B cell (primary cell): ENCODE measurements around the gene CPB2. TPM values are rescaled to one million over a fixed set of nuclear protein-coding genes. Genes with fewer than 3 reads are reported as not detected.

ENCODE experiments used
- ATAC-seq: fragments of 200-7000 bp; cut with Tn5 transposase; one replicate; pipeline ENCODE4 v1.10.0; 2021; ENCODE audit warnings: low read depth, mild to moderate bottlenecking, moderate number of reproducible peaks, moderate library complexity
- CTCF ChIA-PET: fragments of 350-600 bp; sonication (Branson Sonifier 250); formaldehyde crosslinking; loops from one replicate; lab custom pipeline; 2021; ENCODE audit warnings: antibody characterized with exemption, inconsistent platforms; lab: Charles Lee
- POLR2A ChIA-PET: fragments of 350-600 bp; sonication (Branson Sonifier 250); formaldehyde crosslinking; loops from one replicate; lab custom pipeline; 2021; ENCODE audit warnings: antibody characterized with exemption; lab: Charles Lee
- DNase-seq: peaks from one replicate; pipeline ENCODE4 v3.0.0; 2013
- H2AFZ ChIP-seq: 2 replicates; pipeline ENCODE4 v1.6.1; 2012; ENCODE audit warnings: mild to moderate bottlenecking, low read depth, low read length; ENCODE audit not compliant: insufficient read depth, poor library complexity, severe bottlenecking
- H3K27ac ChIP-seq, 2 donors: 1 replicate in 1 of 2; 2 replicates in 1 of 2; pipeline ENCODE4 v1.5.1; 2012 to 2013; ENCODE audit warnings: low read length in 2 of 2, mild to moderate bottlenecking in 2 of 2, moderate library complexity in 1 of 2
- H3K27me3 ChIP-seq, 4 experiments: fragments of 200-600 bp in 1 of 4; sonication (generic) in 1 of 4; replicated peaks in 1 of 4; 1 replicate in 2 of 4; 2 replicates in 2 of 4; pipeline versions ENCODE4 v1.6.1 to v1.7.0; 2013 to 2016; ENCODE audit warnings: low read length in 3 of 4, mild to moderate bottlenecking in 2 of 4, mixed read lengths in 1 of 4, moderate library complexity in 1 of 4; ENCODE audit not compliant: insufficient read depth in 4 of 4, control insufficient read depth in 3 of 4; ENCODE audit errors: control extremely low read depth in 1 of 4
- H3K36me3 ChIP-seq, 2 experiments: replicated peaks in 1 of 2; 1 replicate in 1 of 2; 2 replicates in 1 of 2; pipeline versions ENCODE4 v1.6.1 to v1.7.1; 2013; ENCODE audit warnings: low read length in 1 of 2; ENCODE audit not compliant: insufficient read depth in 2 of 2, control insufficient read depth in 1 of 2; ENCODE audit errors: control extremely low read depth in 1 of 2, extremely low read depth in 1 of 2
- H3K4me1 ChIP-seq, 2 donors: fragments of 200-600 bp in 1 of 2; sonication (generic) in 1 of 2; 1 replicate in 1 of 2; 2 replicates in 1 of 2; pipeline versions ENCODE4 v1.5.1 to v1.6.1; 2013 to 2017; ENCODE audit warnings: low read length in 2 of 2; ENCODE audit not compliant: control insufficient read depth in 2 of 2, insufficient read depth in 2 of 2
- H3K4me2 ChIP-seq: replicated peaks from 2 replicates; pipeline ENCODE3; 2012; ENCODE audit warnings: mild to moderate bottlenecking, low read depth, low read length; ENCODE audit not compliant: poor library complexity, severe bottlenecking
- H3K4me3 ChIP-seq, 5 experiments: fragments of 200-600 bp in 1 of 5; sonication (generic) in 1 of 5; 1 replicate in 3 of 5; 2 replicates in 2 of 5; pipeline versions ENCODE4 v1.5.1 to v1.7.0; 2011 to 2016; ENCODE audit warnings: low read length in 4 of 5, mild to moderate bottlenecking in 4 of 5, low read depth in 2 of 5, control low read depth in 1 of 5, moderate library complexity in 1 of 5; ENCODE audit not compliant: insufficient read depth in 1 of 5; ENCODE audit errors: control extremely low read depth in 1 of 5, extremely low read depth in 1 of 5
- H3K79me2 ChIP-seq: fragments of 200-600 bp; sonication (generic); one replicate; pipeline ENCODE4 v1.6.0; 2016; ENCODE audit warnings: low read length; ENCODE audit not compliant: control insufficient read depth, insufficient read depth
- H3K9ac ChIP-seq: fragments of 200-600 bp; sonication (generic); 2 replicates; pipeline ENCODE4 v1.6.1; 2017; ENCODE audit warnings: mild to moderate bottlenecking, low read length, moderate library complexity
- H3K9me3 ChIP-seq, 3 donors: one replicate each; pipeline versions ENCODE4 v1.6.1 to v1.7.1; 2013; ENCODE audit warnings: low read length in 2 of 3; ENCODE audit not compliant: control insufficient read depth in 2 of 3, insufficient read depth in 1 of 3; ENCODE audit errors: control extremely low read depth in 1 of 3
- H4K20me1 ChIP-seq: 2 replicates; pipeline ENCODE4 v1.6.0; 2012; ENCODE audit warnings: mild to moderate bottlenecking, low read length; ENCODE audit not compliant: insufficient read depth, control insufficient read depth, poor library complexity, severe bottlenecking
- H3K27ac Mint-ChIP-seq: one replicate; pipeline ENCODE4 v1.8.0; 2021; ENCODE audit warnings: mixed read lengths
- H3K27me3 Mint-ChIP-seq: one replicate; pipeline ENCODE4 v1.8.0; 2021; ENCODE audit warnings: mixed read lengths
- H3K4me1 Mint-ChIP-seq: one replicate; pipeline ENCODE4 v1.8.0; 2021; ENCODE audit warnings: mixed read lengths
- H3K4me3 Mint-ChIP-seq: one replicate; pipeline ENCODE4 v1.8.0; 2021; ENCODE audit warnings: mixed read lengths
- H3K9me3 Mint-ChIP-seq: one replicate; pipeline ENCODE4 v1.8.0; 2022; ENCODE audit warnings: mixed read lengths; ENCODE audit not compliant: insufficient read depth
- CTCF ChIP-seq: fragments of 200-600 bp; IDR thresholded peaks from one replicate; pipeline ENCODE4 v1.8.0; 2022; ENCODE audit warnings: antibody characterized with exemption, mild to moderate bottlenecking
- EZH2 ChIP-seq: IDR thresholded peaks from 2 replicates; pipeline ENCODE4 v1.6.1; 2012; ENCODE audit warnings: borderline replicate concordance, low read depth, mild to moderate bottlenecking, moderate library complexity, low read length; ENCODE audit not compliant: insufficient read depth, poor library complexity, severe bottlenecking
- WGBS: methylation state at CpG from one replicate; pipeline ENCODE4 v1.1.5; 2013; ENCODE audit warnings: missing lambda C conversion rate; ENCODE audit not compliant: insufficient coverage; 5-methylcytosine and 5-hydroxymethylcytosine counted together
- intact Hi-C: fragments of 100-400 bp; cut with micrococcal nuclease; formaldehyde crosslinking; loops from one replicate; pipeline ENCODE4 v1.10.0; 2022
- polyA plus RNA-seq: library from polyadenylated mRNA; depleted of rRNA; stranded (reverse); fragments of >200 nt; gene quantifications from 2 replicates; pipeline ENCODE4 v1.2.3, GENCODE V29; 2012
- total RNA-seq, 2 donors: library from RNA; stranded (reverse); fragments of 120-200 nt in 1 of 2; gene quantifications; 1 replicate in 1 of 2; 2 replicates in 1 of 2; pipeline versions ENCODE4 v1.2.3 to v1.2.4, GENCODE V29; 2013 to 2022

CPB2 gene
- total and polyA plus RNA-seq, 2 donors (not counting 1 experiment from before 2014, with no cell fraction given): not detected

- H3K79me2 ChIP-seq: no peaks in the 10 kb centered on the region
- Mint-ChIP-seq H3K27me3 (peaks cover 33% of the 10 kb centered on the region), H3K4me3 (no peak overlapping the region), H3K9me3 (no peaks in the 10 kb centered on the region), H3K4me1 (peaks cover 5% of the 10 kb centered on the region), H3K27ac (no peak overlapping the region)
- no peak overlapping the region for H2AFZ ChIP-seq
- ATAC-seq (no peak), DNase-seq (no peak)
- no peak for TF ChIP-seq EZH2
- no peak for TF ChIP-seq CTCF
- H3K27me3 ChIP-seq: peaks cover 0 to 4% (median 1%) of the 10 kb centered on the region in 4 experiments
- WGBS: 50% methylated on average over 1 of the region's 4 CpGs
- no peak overlapping the region for H3K4me2 ChIP-seq
- no peaks in the 10 kb centered on the region for H3K9me3 ChIP-seq
- no peaks in the 10 kb centered on the region for H3K4me1 ChIP-seq
- no peak overlapping the region for H3K9ac ChIP-seq
- no peak overlapping the region for H3K27ac ChIP-seq
- ChIA-PET CTCF (interaction anchor here (1.4 kb wide), 1 partner anchor 17 kb away, joined by 3 read pairs; no protein-coding TSS in a partner anchor), POLR2A (no interaction called here)
- intact Hi-C loops: no loop called here
- no peaks in the 10 kb centered on the region for H4K20me1 ChIP-seq
- H3K4me3 ChIP-seq: no peak overlapping the region
- no peaks in the 10 kb centered on the region for H3K36me3 ChIP-seq
These were observed 4.6 kb upstream of the CPB2 start for GRCh38 chr13:46109451-46109850.

GRCh38 chr13:46106839-46107371, 2.1 kb upstream of the CPB2 start:
- no CpG with 5 or more reads among the region's 4 CpGs for WGBS
- ChIA-PET CTCF (no interaction called here), POLR2A (no interaction called here)
- Mint-ChIP-seq H3K4me3 (no peak overlapping the region), H3K27ac (no peak overlapping the region), H3K27me3 (peaks cover 18% of the 10 kb centered on the region), H3K4me1 (peaks cover 8% of the 10 kb centered on the region), H3K9me3 (no peaks in the 10 kb centered on the region)
- H3K9ac ChIP-seq: no peak overlapping the region
- H3K27me3 ChIP-seq: peaks cover 0 to 3% (median under 1%) of the 10 kb centered on the region in 4 experiments
- no peak overlapping the region for H3K27ac ChIP-seq
- ATAC-seq (no peak), DNase-seq (no peak)
- H3K79me2 ChIP-seq: no peaks in the 10 kb centered on the region
- no peak overlapping the region for H3K4me2 ChIP-seq
- intact Hi-C loops: no loop called here
- H3K9me3 ChIP-seq: no peaks in the 10 kb centered on the region
- no peaks in the 10 kb centered on the region for H3K36me3 ChIP-seq
- TF ChIP-seq EZH2 (no peak), CTCF (no peak)
- no peak overlapping the region for H2AFZ ChIP-seq
- H3K4me1 ChIP-seq: peaks cover 0 to under 1% of the 10 kb centered on the region in 2 donors
- no peaks in the 10 kb centered on the region for H4K20me1 ChIP-seq
- no peak overlapping the region for H3K4me3 ChIP-seq
